NCI-H2227 (cell line): ENCODE data around the gene KRT20.

Experiments used
- DNase-seq: peaks from one replicate; lab custom pipeline; 2025; ENCODE audit not compliant: unreplicated experiment; lab: John Stamatoyannopoulos, UW

Gene KRT20

GRCh38 chr17:40854175-40854814, 30.7 kb downstream of the KRT20 start:
- no peak for DNase-seq

GRCh38 chr17:40852364-40852763, 32.7 kb downstream of the KRT20 start:
- no peak for DNase-seq

GRCh38 chr17:40850293-40850972, 34.6 kb downstream of the KRT20 start:
- no peak for DNase-seq

GRCh38 chr17:40849723-40850122, 35.3 kb downstream of the KRT20 start:
- DNase-seq: no peak

- no peak for DNase-seq
Observed at GRCh38 chr17:40848583-40849235, 36.3 kb downstream of the KRT20 start.

- DNase-seq: no peak
Observed at GRCh38 chr17:40846515-40847144, 38.4 kb downstream of the KRT20 start.

- no peak for DNase-seq
Observed at GRCh38 chr17:40844671-40845107, 40.4 kb downstream of the KRT20 start.

GRCh38 chr17:40843242-40843641, 41.8 kb downstream of the KRT20 start:
- no peak for DNase-seq

- DNase-seq: no peak
Observed at GRCh38 chr17:40841246-40841645, 43.8 kb downstream of the KRT20 start.

GRCh38 chr17:40839194-40839593, 45.8 kb downstream of the KRT20 start:
- no peak for DNase-seq

- no peak for DNase-seq
Observed at GRCh38 chr17:40836020-40836419, 49.0 kb downstream of the KRT20 start.

- no peak for DNase-seq
Observed at GRCh38 chr17:40833882-40834281, 51.2 kb downstream of the KRT20 start.

- DNase-seq: no peak
Observed at GRCh38 chr17:40832840-40833239, 52.2 kb downstream of the KRT20 start.

- no peak for DNase-seq
Observed at GRCh38 chr17:40830085-40830776, 54.8 kb downstream of the KRT20 start.

GRCh38 chr17:40828454-40829044, 56.5 kb downstream of the KRT20 start:
- DNase-seq: no peak

- peak; percentile 46 for DNase-seq
Observed at GRCh38 chr17:40827746-40828453, 57.1 kb downstream of the KRT20 start.
